Measurements from ENCODE around the gene NDUFA5.

The NDUFA5 gene

GRCh38 chr7:123557398-123558288 is at the start of gene NDUFA5:
TSS of gene NDUFA5 (minus strand) at chr7:123557818. CDS start at chr7:123557795, 23 bp downstream.
- peak; percentile 94 for DNase-seq

- DNase-seq: no peak
These were observed 47.1 kb upstream of the NDUFA5 start for GRCh38 chr7:123604739-123605138.

- no peak for DNase-seq
These were observed 45.0 kb upstream of the NDUFA5 start for GRCh38 chr7:123602648-123603047.

GRCh38 chr7:123601530-123601929 is 43.9 kb upstream of the NDUFA5 start, which contains the start of gene ASB15:
TSS of gene ASB15 (plus strand) at chr7:123601821. CDS start at chr7:123614503, 12,682 bp downstream.
- DNase-seq: no peak

GRCh38 chr7:123600876-123601275 is 43.3 kb upstream of the NDUFA5 start:
- DNase-seq: no peak

GRCh38 chr7:123599766-123600165 is 42.1 kb upstream of the NDUFA5 start:
- DNase-seq: no peak

GRCh38 chr7:123598657-123599056 is 41.0 kb upstream of the NDUFA5 start:
- DNase-seq: no peak

- peak; percentile 57 for DNase-seq
These were observed 37.2 kb upstream of the NDUFA5 start for GRCh38 chr7:123594813-123595241.

GRCh38 chr7:123588376-123588775 is 30.8 kb upstream of the NDUFA5 start:
- DNase-seq: no peak

GRCh38 chr7:123583821-123584220 is 26.2 kb upstream of the NDUFA5 start:
- DNase-seq: no peak

GRCh38 chr7:123581162-123581459 is 23.5 kb upstream of the NDUFA5 start:
- no peak for DNase-seq

GRCh38 chr7:123580406-123581161 is 23.0 kb upstream of the NDUFA5 start:
- DNase-seq: peak; percentile 47

GRCh38 chr7:123579416-123579815 is 21.8 kb upstream of the NDUFA5 start:
- DNase-seq: no peak

GRCh38 chr7:123573896-123574467 is 16.4 kb upstream of the NDUFA5 start:
- DNase-seq: no peak

GRCh38 chr7:123573341-123573740 is 15.7 kb upstream of the NDUFA5 start:
- no peak for DNase-seq

GRCh38 chr7:123571684-123572083 is 14.1 kb upstream of the NDUFA5 start:
- no peak for DNase-seq

- DNase-seq: no peak
These were observed 13.6 kb upstream of the NDUFA5 start for GRCh38 chr7:123571187-123571586.

GRCh38 chr7:123570390-123571182 is 13.0 kb upstream of the NDUFA5 start:
- DNase-seq: peak; percentile 2

- no peak for DNase-seq
These were observed 11.9 kb upstream of the NDUFA5 start for GRCh38 chr7:123569352-123570010.

- no peak for DNase-seq
These were observed 4.5 kb upstream of the NDUFA5 start for GRCh38 chr7:123562121-123562520.

GRCh38 chr7:123558289-123558874 is 764 bp upstream of the NDUFA5 start:
- DNase-seq: no peak

- no peak for DNase-seq
These were observed 611 bp downstream of the NDUFA5 start for GRCh38 chr7:123557016-123557397.
